Hepatocyte (in vitro differentiated cells): ENCODE results near the gene CMTM3. TPM values are rescaled to one million over a fixed set of nuclear protein-coding genes. Genes with fewer than 3 reads are reported as not detected.

Experiments used
- DNase-seq: peaks from one replicate; pipeline ENCODE4 v3.0.0-alpha.2; 2016; ENCODE audit warnings: low spot score
- H2AFZ ChIP-seq: fragments of 200-600 bp; sonication (generic); 2 replicates; pipeline ENCODE4 v1.6.0; 2016; ENCODE audit warnings: antibody characterized with exemption, mild to moderate bottlenecking
- H3K27ac ChIP-seq: fragments of 200-600 bp; sonication (generic); 2 replicates; pipeline ENCODE4 v1.5.1; 2016; ENCODE audit warnings: mild to moderate bottlenecking
- H3K27me3 ChIP-seq: fragments of 200-600 bp; sonication (generic); 2 replicates; pipeline ENCODE4 v1.6.1; 2016
- H3K36me3 ChIP-seq: fragments of 200-600 bp; sonication (generic); replicated peaks from 2 replicates; pipeline ENCODE4 v1.5.1; 2016; ENCODE audit warnings: low read depth; ENCODE audit not compliant: insufficient read depth
- H3K4me1 ChIP-seq: fragments of 200-600 bp; sonication (generic); 2 replicates; pipeline ENCODE4 v1.5.1; 2016; ENCODE audit warnings: mild to moderate bottlenecking, moderate library complexity; ENCODE audit not compliant: insufficient read depth
- H3K4me2 ChIP-seq: fragments of 200-600 bp; sonication (generic); 2 replicates; pipeline ENCODE4 v1.6.0; 2016
- H3K4me3 ChIP-seq: fragments of 200-600 bp; sonication (generic); 2 replicates; pipeline ENCODE4 v1.5.1; 2016; ENCODE audit warnings: mild to moderate bottlenecking
- H3K79me2 ChIP-seq: fragments of 200-600 bp; sonication (generic); 2 replicates; pipeline ENCODE4 v1.6.0; 2017; ENCODE audit warnings: mild to moderate bottlenecking
- H3K9me2 ChIP-seq: fragments of 200-600 bp; sonication (generic); replicated peaks from 2 replicates; pipeline ENCODE4 v1.6.0; 2017; ENCODE audit warnings: mild to moderate bottlenecking; ENCODE audit not compliant: insufficient read depth
- H3K9me3 ChIP-seq: fragments of 200-600 bp; sonication (generic); 2 replicates; pipeline ENCODE4 v1.5.1; 2016; ENCODE audit warnings: low read depth, mild to moderate bottlenecking
- H4K20me1 ChIP-seq: fragments of 200-600 bp; sonication (generic); 2 replicates; pipeline ENCODE4 v1.6.0; 2016; ENCODE audit warnings: mild to moderate bottlenecking; ENCODE audit not compliant: insufficient read depth, poor library complexity, severe bottlenecking
- EZH2 ChIP-seq: fragments of 200-600 bp; sonication (generic); IDR thresholded peaks from 2 replicates; pipeline ENCODE4 v1.6.1; 2016; ENCODE audit warnings: antibody characterized with exemption, mild to moderate bottlenecking, borderline replicate concordance
- EZH2phosphoT487 ChIP-seq: fragments of 200-600 bp; sonication (generic); IDR thresholded peaks from one replicate; pipeline ENCODE4 v1.6.1; 2018; ENCODE audit warnings: antibody characterized with exemption, mild to moderate bottlenecking, low read depth, moderate library complexity; ENCODE audit not compliant: unreplicated experiment, severe bottlenecking
- WGBS: methylation state at CpG from one replicate; pipeline ENCODE4 v1.1.6; 2016; ENCODE audit warnings: low lambda C conversion rate; ENCODE audit errors: missing lambda C conversion rate; 5-methylcytosine and 5-hydroxymethylcytosine counted together
- polyA plus RNA-seq: library from polyadenylated mRNA; unstranded; fragments of >200 nt; fragmentation: Nextera tagmentation; extraction: Ambion mirVana; gene quantifications from 2 replicates; pipeline ENCODE4 v1.2.1, GENCODE V29; 2016
- total RNA-seq: library from RNA; depleted of rRNA; stranded (reverse); fragments of >200 nt; gene quantifications from 2 replicates; pipeline ENCODE4 v1.2.3, GENCODE V29; 2014
- TF ChIP-seq, protein P1 (sequence below): fragments of 200-600 bp; sonication (generic); IDR thresholded peaks from 2 replicates; pipeline ENCODE4 v1.5.1; 2016; ENCODE audit warnings: antibody characterized with exemption, mild to moderate bottlenecking; ENCODE audit not compliant: poor library complexity

CMTM3 gene, protein sequence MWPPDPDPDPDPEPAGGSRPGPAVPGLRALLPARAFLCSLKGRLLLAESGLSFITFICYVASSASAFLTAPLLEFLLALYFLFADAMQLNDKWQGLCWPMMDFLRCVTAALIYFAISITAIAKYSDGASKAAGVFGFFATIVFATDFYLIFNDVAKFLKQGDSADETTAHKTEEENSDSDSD
- total RNA-seq (28.3 and 32.5 TPM in 2 replicates), polyA plus RNA-seq (55.1 and 75.1 TPM in 2 replicates)

DNA sequence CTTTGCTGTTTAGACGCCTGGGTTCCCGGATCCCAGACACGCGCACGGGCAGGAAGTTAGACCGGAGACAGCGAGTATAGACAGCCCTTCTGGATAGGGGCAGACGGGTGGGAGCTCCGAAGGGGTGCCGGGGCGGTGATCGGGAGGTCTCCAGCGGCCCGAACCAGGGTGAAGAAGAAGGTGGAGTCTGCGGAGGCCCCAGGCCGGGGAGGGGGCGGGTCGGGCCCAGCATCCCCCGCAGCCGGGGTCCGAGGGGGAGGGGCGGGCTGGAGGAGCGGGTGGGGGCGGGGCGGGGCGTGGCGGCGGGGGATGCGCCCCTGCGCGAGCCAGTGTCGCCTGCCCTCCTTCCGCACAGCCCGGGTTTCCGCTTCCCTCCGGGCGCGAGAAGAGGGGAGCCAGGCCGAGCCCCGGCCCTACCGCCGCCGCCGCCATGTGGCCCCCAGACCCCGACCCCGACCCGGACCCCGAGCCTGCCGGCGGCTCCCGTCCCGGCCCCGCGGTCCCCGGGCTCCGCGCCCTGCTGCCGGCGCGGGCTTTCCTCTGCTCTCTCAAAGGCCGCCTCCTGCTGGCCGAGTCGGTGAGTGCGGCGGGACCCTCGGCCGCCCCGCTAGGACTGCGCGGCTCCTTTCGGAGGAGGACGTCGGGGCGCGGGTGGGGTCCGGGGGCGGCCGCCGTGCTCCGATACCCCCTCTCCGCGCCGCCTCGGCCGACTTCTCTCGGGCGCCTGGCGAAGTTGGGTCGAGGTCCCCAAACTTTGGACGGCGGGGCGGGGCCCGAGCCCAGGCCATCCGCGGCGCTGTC, at the start of gene CMTM3:
Gene CMTM3 (plus strand): TSS at position 329 of the 801 bp plus-strand sequence. CDS start 102 bp downstream, at position 431.
- peak within 1 kb of the TSS; percentile 85 for H2AFZ ChIP-seq
- WGBS: 3% methylated on average over 6 of the region's 96 CpGs

GRCh38 chr16:66560107-66560506, 44.4 kb upstream of the CMTM3 start:
- no peak for TF ChIP-seq EZH2
- no peak for TF ChIP-seq EZH2phosphoT487
- TF ChIP-seq, protein P1, sequence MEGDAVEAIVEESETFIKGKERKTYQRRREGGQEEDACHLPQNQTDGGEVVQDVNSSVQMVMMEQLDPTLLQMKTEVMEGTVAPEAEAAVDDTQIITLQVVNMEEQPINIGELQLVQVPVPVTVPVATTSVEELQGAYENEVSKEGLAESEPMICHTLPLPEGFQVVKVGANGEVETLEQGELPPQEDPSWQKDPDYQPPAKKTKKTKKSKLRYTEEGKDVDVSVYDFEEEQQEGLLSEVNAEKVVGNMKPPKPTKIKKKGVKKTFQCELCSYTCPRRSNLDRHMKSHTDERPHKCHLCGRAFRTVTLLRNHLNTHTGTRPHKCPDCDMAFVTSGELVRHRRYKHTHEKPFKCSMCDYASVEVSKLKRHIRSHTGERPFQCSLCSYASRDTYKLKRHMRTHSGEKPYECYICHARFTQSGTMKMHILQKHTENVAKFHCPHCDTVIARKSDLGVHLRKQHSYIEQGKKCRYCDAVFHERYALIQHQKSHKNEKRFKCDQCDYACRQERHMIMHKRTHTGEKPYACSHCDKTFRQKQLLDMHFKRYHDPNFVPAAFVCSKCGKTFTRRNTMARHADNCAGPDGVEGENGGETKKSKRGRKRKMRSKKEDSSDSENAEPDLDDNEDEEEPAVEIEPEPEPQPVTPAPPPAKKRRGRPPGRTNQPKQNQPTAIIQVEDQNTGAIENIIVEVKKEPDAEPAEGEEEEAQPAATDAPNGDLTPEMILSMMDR: no peak
- WGBS: 100% methylated on average over 1 of the region's 1 CpG

More for the DNA sequence above, at the start of gene CMTM3:
- Histone ChIP-seq H3K9me2 (no peaks in the 10 kb centered on the region), H3K4me1 (peaks cover 12% of the 10 kb centered on the region), H4K20me1 (peaks cover 23% of the 10 kb centered on the region), H3K27me3 (no peaks in the 10 kb centered on the region), H3K27ac (peak within 1 kb of the TSS; percentile 92), H3K9me3 (no peaks in the 10 kb centered on the region), H3K4me3 (peak within 1 kb of the TSS; percentile 95), H3K79me2 (peaks cover 31% of the 10 kb centered on the region), H3K4me2 (peak within 1 kb of the TSS; percentile 84), H3K36me3 (no peaks in the 10 kb centered on the region)
- peak; percentile 87 for DNase-seq
- TF ChIP-seq, protein P1: peak; percentile 87
- no peak for TF ChIP-seq EZH2

GRCh38 chr16:66561381-66562080, 43.0 kb upstream of the CMTM3 start:
- Histone ChIP-seq H4K20me1 (no peaks in the 10 kb centered on the region), H3K4me3 (no peak overlapping the region), H3K27ac (no peak overlapping the region), H3K4me2 (no peak overlapping the region), H3K36me3 (no peaks in the 10 kb centered on the region), H3K79me2 (no peaks in the 10 kb centered on the region), H3K9me2 (no peaks in the 10 kb centered on the region), H2AFZ (no peak overlapping the region), H3K27me3 (no peaks in the 10 kb centered on the region), H3K4me1 (no peaks in the 10 kb centered on the region), H3K9me3 (no peaks in the 10 kb centered on the region)
- 93% methylated on average over 3 of the region's 3 CpGs for WGBS
- DNase-seq: no peak
- TF ChIP-seq, protein P1: no peak
- TF ChIP-seq EZH2 (no peak), EZH2phosphoT487 (no peak)

More at GRCh38 chr16:66560107-66560506, 44.4 kb upstream of the CMTM3 start:
- no peaks in the 10 kb centered on the region for H3K4me1 ChIP-seq
- H3K9me3 ChIP-seq: no peaks in the 10 kb centered on the region
- no peak for DNase-seq
- peaks cover 6% of the 10 kb centered on the region for H3K79me2 ChIP-seq
- H3K27me3 ChIP-seq: no peaks in the 10 kb centered on the region
- no peak overlapping the region for H3K4me2 ChIP-seq
- no peak overlapping the region for H3K27ac ChIP-seq
- H3K9me2 ChIP-seq: no peaks in the 10 kb centered on the region
- no peaks in the 10 kb centered on the region for H3K36me3 ChIP-seq
- H2AFZ ChIP-seq: no peak overlapping the region
- H4K20me1 ChIP-seq: no peaks in the 10 kb centered on the region
- no peak overlapping the region for H3K4me3 ChIP-seq
